K562 (cell line): ENCODE measurements around the gene TMED4. TPM values are rescaled to one million over a fixed set of nuclear protein-coding genes. Genes with fewer than 3 reads are reported as not detected.

Experiments
- BACH1 ChIP-seq: fragments of 200-800 bp; sonication (Bioruptor generic); IDR thresholded peaks from 2 replicates; pipeline ENCODE4 v1.6.1; 2016; ENCODE audit warnings: missing genetic modification characterization, missing compliant biosample characterization
- ELF1 ChIP-seq: fragments of 200-800 bp; sonication (Bioruptor generic); IDR thresholded peaks from 2 replicates; pipeline ENCODE4 v1.6.1; 2016; ENCODE audit warnings: missing genetic modification characterization, missing compliant biosample characterization
- GATAD2B ChIP-seq: fragments of 450-650 bp; IDR thresholded peaks from 2 replicates; pipeline ENCODE4 v1.6.1; 2017; ENCODE audit warnings: mild to moderate bottlenecking, borderline replicate concordance
- HINFP ChIP-seq: fragments of 450-650 bp; conservative IDR thresholded peaks from 2 replicates; pipeline ENCODE4 v1.6.1; 2016; ENCODE audit warnings: missing genetic modification characterization, low read depth, mild to moderate bottlenecking, control low read depth, missing compliant biosample characterization
- NR2C2 ChIP-seq, 2 experiments: fragments of 200-800 bp in 1 of 2; sonication (Bioruptor generic) in 1 of 2; sonication (generic) in 1 of 2; formaldehyde crosslinking in 1 of 2; IDR thresholded peaks; 2 replicates each; pipeline versions ENCODE4 v1.6.1 to v1.8.0; 2016 to 2022; ENCODE audit warnings: mild to moderate bottlenecking in 1 of 2, missing compliant biosample characterization in 1 of 2, missing genetic modification characterization in 1 of 2, missing genetic modification reagents in 1 of 2
- SIX5 ChIP-seq, 2 experiments: IDR thresholded peaks; 2 replicates each; pipeline ENCODE4 v1.6.1; 2011; ENCODE audit warnings: low read length in 2 of 2, borderline replicate concordance in 1 of 2, low read depth in 1 of 2, mild to moderate bottlenecking in 1 of 2, moderate library complexity in 1 of 2; ENCODE audit not compliant: insufficient read depth in 1 of 2
- SRF ChIP-seq, 2 experiments: fragments of 250-450, 450-650 bp in 1 of 2; sonication (Bioruptor Pico) in 1 of 2; sonication (generic) in 1 of 2; formaldehyde crosslinking; IDR thresholded peaks; 2 replicates each; pipeline versions ENCODE4 v1.5.0 to v1.5.1; 2020 to 2022; ENCODE audit warnings: mild to moderate bottlenecking in 1 of 2, missing genetic modification reagents in 1 of 2
- SRSF3 ChIP-seq: fragments of 200-400 bp; formaldehyde crosslinking; IDR thresholded peaks from 2 replicates; pipeline ENCODE4 v1.6.1; 2016; ENCODE audit warnings: mild to moderate bottlenecking, low read length, moderate library complexity; ENCODE audit not compliant: insufficient read depth
- TEAD2 ChIP-seq: fragments of 450-650 bp; IDR thresholded peaks from 2 replicates; pipeline ENCODE4 v1.6.1; 2016; ENCODE audit warnings: missing genetic modification characterization, control low read depth, missing compliant biosample characterization
- ZNF23 ChIP-seq: fragments of 250-450 bp; sonication (Bioruptor Pico); IDR thresholded peaks from 2 replicates; pipeline ENCODE4 v1.4.0; 2020; ENCODE audit warnings: mild to moderate bottlenecking
- ZNF707 ChIP-seq: fragments of 250-450 bp; sonication (Bioruptor Pico); conservative IDR thresholded peaks from 2 replicates; pipeline ENCODE4 v1.8.0; 2022; ENCODE audit warnings: inconsistent platforms, mild to moderate bottlenecking, moderate library complexity
- polyA plus RNA-seq, 8 experiments: library from polyadenylated mRNA; depleted of rRNA in 4 of 8; stranded (reverse) in 5 of 8; unstranded in 3 of 8; fragments of >200 nt; fragmentation: Nextera tagmentation in 2 of 8; fragmentation: Illumina TruSeq in 1 of 8; extraction: Ambion mirVana in 2 of 8; extraction: Trizol in 1 of 8; gene quantifications; 2 replicates each; pipeline versions ENCODE4 v1.2.1 to v1.2.3, GENCODE V29; 2011 to 2014; ENCODE audit warnings: inconsistent platforms in 1 of 8, missing spikeins in 1 of 8
- total RNA-seq, 7 experiments: library from RNA; depleted of rRNA in 6 of 7; stranded (reverse); fragments of >200 nt in 6 of 7; fragmentation: Illumina TruSeq in 2 of 7; extraction: Trizol in 2 of 7; gene quantifications; 2 replicates each; pipeline versions ENCODE4 v1.2.1 to v1.2.3, GENCODE V29; 2011 to 2021; ENCODE audit warnings: low replicate concordance in 1 of 7
- TF ChIP-seq, protein P1 (sequence below), 3 experiments: IDR thresholded peaks in 2 of 3; conservative IDR thresholded peaks in 1 of 3; 2 replicates each; pipeline ENCODE4 v1.5.1; 2011 to 2012; ENCODE audit warnings: low read length in 3 of 3, mild to moderate bottlenecking in 3 of 3, control low read depth in 2 of 3, improper control_type of control experiment in 1 of 3, inconsistent platforms in 1 of 3, low read depth in 1 of 3, mixed read lengths in 1 of 3, moderate library complexity in 1 of 3; ENCODE audit not compliant: insufficient read depth in 2 of 3
- TF ChIP-seq, protein P2 (sequence below): fragments of 250-450 bp; sonication (Bioruptor Pico); IDR thresholded peaks from 2 replicates; pipeline ENCODE4 v1.4.0; 2020; ENCODE audit warnings: mild to moderate bottlenecking
- TF ChIP-seq, protein P3 (sequence below): fragments of 250-450 bp; sonication (Bioruptor Pico); IDR thresholded peaks from 2 replicates; pipeline ENCODE4 v1.4.0; 2020

Gene TMED4
- total and polyA plus RNA-seq, 9 of the 15 experiments (the other 6 are each of a cell fraction or from before 2014, with no cell fraction given): 20.3 to 64.0 (median 42.1) TPM

- TF ChIP-seq, protein P1, sequence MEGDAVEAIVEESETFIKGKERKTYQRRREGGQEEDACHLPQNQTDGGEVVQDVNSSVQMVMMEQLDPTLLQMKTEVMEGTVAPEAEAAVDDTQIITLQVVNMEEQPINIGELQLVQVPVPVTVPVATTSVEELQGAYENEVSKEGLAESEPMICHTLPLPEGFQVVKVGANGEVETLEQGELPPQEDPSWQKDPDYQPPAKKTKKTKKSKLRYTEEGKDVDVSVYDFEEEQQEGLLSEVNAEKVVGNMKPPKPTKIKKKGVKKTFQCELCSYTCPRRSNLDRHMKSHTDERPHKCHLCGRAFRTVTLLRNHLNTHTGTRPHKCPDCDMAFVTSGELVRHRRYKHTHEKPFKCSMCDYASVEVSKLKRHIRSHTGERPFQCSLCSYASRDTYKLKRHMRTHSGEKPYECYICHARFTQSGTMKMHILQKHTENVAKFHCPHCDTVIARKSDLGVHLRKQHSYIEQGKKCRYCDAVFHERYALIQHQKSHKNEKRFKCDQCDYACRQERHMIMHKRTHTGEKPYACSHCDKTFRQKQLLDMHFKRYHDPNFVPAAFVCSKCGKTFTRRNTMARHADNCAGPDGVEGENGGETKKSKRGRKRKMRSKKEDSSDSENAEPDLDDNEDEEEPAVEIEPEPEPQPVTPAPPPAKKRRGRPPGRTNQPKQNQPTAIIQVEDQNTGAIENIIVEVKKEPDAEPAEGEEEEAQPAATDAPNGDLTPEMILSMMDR (IDR thresholded peaks at IDR 0.05 in 2 of 3, conservative IDR thresholded peaks at IDR 0.05 in 1 of 3; ENCODE audit: insufficient read depth in 2 of 3, low read depth in 1 of 3, low read length in 3 of 3): 0 out of 6 replicates have a peak, but pooled peaks of 1 of the 3 experiments have one; percentile 0
- TF ChIP-seq ZNF23 (CRISPR knock-in tag) (no peak), SRSF3 (0 out of 2 replicates have a peak, but pooled peaks have one; percentile 81), SRF (CRISPR knock-in tag; IDR thresholded peaks at IDR 0.05) (no peak), NR2C2 (CRISPR knock-in tag; IDR thresholded peaks at IDR 0.05) (0 out of 2 replicates have a peak, but pooled peaks have one; percentile 62), NR2C2 (tag; IDR thresholded peaks at IDR 0.05) (peak; percentile 51; the same call in 1 of the 2 replicates), HINFP (tag) (peak; percentile 97), ELF1 (tag) (peak; percentile 97), ZNF707 (CRISPR knock-in tag) (no peak), GATAD2B (peak; percentile 59; the same call in 1 of the 2 replicates), BACH1 (tag) (no peak), SIX5 (IDR thresholded peaks at IDR 0.05; ENCODE audit: borderline replicate concordance in 1 of 2, insufficient read depth in 1 of 2, low read depth in 1 of 2, low read length in 2 of 2) (no peak), TEAD2 (tag) (no peak)
- TF ChIP-seq, protein P2, sequence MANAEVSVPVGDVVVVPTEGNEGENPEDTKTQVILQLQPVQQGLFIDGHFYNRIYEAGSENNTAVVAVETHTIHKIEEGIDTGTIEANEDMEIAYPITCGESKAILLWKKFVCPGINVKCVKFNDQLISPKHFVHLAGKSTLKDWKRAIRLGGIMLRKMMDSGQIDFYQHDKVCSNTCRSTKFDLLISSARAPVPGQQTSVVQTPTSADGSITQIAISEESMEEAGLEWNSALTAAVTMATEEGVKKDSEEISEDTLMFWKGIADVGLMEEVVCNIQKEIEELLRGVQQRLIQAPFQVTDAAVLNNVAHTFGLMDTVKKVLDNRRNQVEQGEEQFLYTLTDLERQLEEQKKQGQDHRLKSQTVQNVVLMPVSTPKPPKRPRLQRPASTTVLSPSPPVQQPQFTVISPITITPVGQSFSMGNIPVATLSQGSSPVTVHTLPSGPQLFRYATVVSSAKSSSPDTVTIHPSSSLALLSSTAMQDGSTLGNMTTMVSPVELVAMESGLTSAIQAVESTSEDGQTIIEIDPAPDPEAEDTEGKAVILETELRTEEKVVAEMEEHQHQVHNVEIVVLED (CRISPR knock-in tag): peak; percentile 77
- TF ChIP-seq, protein P3, sequence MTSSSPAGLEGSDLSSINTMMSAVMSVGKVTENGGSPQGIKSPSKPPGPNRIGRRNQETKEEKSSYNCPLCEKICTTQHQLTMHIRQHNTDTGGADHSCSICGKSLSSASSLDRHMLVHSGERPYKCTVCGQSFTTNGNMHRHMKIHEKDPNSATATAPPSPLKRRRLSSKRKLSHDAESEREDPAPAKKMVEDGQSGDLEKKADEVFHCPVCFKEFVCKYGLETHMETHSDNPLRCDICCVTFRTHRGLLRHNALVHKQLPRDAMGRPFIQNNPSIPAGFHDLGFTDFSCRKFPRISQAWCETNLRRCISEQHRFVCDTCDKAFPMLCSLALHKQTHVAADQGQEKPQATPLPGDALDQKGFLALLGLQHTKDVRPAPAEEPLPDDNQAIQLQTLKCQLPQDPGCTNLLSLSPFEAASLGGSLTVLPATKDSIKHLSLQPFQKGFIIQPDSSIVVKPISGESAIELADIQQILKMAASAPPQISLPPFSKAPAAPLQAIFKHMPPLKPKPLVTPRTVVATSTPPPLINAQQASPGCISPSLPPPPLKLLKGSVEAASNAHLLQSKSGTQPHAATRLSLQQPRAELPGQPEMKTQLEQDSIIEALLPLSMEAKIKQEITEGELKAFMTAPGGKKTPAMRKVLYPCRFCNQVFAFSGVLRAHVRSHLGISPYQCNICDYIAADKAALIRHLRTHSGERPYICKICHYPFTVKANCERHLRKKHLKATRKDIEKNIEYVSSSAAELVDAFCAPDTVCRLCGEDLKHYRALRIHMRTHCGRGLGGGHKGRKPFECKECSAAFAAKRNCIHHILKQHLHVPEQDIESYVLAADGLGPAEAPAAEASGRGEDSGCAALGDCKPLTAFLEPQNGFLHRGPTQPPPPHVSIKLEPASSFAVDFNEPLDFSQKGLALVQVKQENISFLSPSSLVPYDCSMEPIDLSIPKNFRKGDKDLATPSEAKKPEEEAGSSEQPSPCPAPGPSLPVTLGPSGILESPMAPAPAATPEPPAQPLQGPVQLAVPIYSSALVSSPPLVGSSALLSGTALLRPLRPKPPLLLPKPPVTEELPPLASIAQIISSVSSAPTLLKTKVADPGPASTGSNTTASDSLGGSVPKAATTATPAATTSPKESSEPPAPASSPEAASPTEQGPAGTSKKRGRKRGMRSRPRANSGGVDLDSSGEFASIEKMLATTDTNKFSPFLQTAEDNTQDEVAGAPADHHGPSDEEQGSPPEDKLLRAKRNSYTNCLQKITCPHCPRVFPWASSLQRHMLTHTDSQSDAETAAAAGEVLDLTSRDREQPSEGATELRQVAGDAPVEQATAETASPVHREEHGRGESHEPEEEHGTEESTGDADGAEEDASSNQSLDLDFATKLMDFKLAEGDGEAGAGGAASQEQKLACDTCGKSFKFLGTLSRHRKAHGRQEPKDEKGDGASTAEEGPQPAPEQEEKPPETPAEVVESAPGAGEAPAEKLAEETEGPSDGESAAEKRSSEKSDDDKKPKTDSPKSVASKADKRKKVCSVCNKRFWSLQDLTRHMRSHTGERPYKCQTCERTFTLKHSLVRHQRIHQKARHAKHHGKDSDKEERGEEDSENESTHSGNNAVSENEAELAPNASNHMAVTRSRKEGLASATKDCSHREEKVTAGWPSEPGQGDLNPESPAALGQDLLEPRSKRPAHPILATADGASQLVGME (CRISPR knock-in tag): 0 out of 2 replicates have a peak, but pooled peaks have one; percentile 13
These were observed 8.4 kb downstream of the TMED4 start, which contains the start of gene DDX56 (continued) for GRCh38 chr7:44573464-44574286.
